GM08714 (cell line): ENCODE results near the gene RHEBL1.
A peak's percentile ranks its signal among the peaks of the same experiment; 100 is the strongest.
"Not testable (repeated sequence)": the region's sequence is repeated elsewhere in the genome, so short reads cannot be mapped to it uniquely, and the experiment has no call there.

Experiments
- H3K4me3 ChIP-seq: fragments of 200-500 bp; sonication (Bioruptor generic); 2 replicates; pipeline ENCODE4 v1.5.1; 2014; ENCODE audit warnings: mild to moderate bottlenecking, low read length, inconsistent platforms
- ZNF274 ChIP-seq: IDR thresholded peaks from 2 replicates; pipeline ENCODE4 v1.6.1; 2012; ENCODE audit warnings: mild to moderate bottlenecking, low read depth, low read length

Gene RHEBL1

DNA sequence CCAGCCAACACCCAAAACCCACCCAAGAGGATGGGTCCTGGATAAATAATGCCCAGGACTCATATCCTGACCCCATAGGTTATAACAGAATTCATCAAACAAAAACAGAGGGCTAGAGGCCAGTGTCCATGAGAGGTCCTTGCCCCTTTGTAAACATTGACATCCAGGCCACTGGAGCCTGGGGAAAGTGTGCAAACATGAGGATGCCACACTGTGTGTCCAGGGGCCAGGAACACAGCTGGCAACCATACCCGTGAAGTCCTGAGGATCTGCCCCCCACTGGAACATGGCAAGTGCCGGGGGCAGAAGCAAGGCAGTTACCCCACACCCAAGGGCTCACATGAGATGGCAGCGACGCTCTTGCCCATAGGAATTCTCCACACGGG lies 5.0 kb downstream of the RHEBL1 start:
- no peak overlapping the region for H3K4me3 ChIP-seq
- no peak for TF ChIP-seq ZNF274

DNA sequence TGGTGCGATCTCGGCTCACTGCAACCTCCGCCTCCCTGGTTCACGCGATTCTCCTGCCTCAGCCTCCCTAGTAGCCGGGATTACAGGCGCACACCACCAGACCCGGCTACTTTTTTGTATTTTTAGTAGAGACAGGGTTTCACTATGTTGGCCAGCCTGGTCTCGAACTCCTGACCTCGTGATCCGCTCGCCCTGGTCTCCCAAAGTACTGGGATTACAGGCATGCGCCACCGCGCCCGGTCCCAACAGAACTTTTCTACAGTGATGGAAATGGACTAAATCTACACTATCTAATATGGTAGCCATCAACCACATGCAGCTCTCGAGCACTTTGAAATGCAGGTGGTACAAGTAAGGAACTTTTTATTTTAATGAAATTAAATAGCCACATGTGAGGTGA lies 7.9 kb downstream of the RHEBL1 start:
- not testable (repeated sequence) for H3K4me3 ChIP-seq

GRCh38 chr12:49061157-49061650 lies 8.6 kb downstream of the RHEBL1 start:
- peak overlapping the region; percentile 95 for H3K4me3 ChIP-seq
- no peak for TF ChIP-seq ZNF274

GRCh38 chr12:49060237-49061156 lies 9.3 kb downstream of the RHEBL1 start, which contains the start of gene KMT2D:
Gene KMT2D, minus strand, starts transcription at chr12:49060794. Its CDS starts 5,470 bp downstream, at chr12:49055324.
- no peak for TF ChIP-seq ZNF274
- H3K4me3 ChIP-seq, result peak within 1 kb of the TSS; percentile 95

- peak overlapping the region; percentile 95 for H3K4me3 ChIP-seq
Observed at GRCh38 chr12:49059299-49060171, 10.2 kb downstream of the RHEBL1 start.

DNA sequence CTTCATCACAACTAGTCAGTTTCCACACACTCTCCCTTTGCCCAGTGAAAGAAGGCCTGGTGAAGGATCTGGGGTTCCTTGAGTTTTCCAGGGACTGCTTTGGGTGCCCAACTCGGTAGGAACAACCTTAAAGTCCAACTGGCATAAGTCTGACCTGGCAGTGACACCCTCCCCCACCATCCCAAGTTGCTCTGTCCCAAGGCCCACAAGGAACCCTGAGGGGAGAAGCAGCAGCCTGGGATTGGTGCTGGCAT lies 10.8 kb downstream of the RHEBL1 start:
- TF ChIP-seq ZNF274, result no peak
- peak overlapping the region; percentile 95 for H3K4me3 ChIP-seq

More at GRCh38 chr12:49059299-49060171, 10.2 kb downstream of the RHEBL1 start:
- no peak for TF ChIP-seq ZNF274

- TF ChIP-seq ZNF274, result no peak
- H3K4me3 ChIP-seq, result peak overlapping the region; percentile 95
Observed at GRCh38 chr12:49058366-49059044, 11.3 kb downstream of the RHEBL1 start.

DNA sequence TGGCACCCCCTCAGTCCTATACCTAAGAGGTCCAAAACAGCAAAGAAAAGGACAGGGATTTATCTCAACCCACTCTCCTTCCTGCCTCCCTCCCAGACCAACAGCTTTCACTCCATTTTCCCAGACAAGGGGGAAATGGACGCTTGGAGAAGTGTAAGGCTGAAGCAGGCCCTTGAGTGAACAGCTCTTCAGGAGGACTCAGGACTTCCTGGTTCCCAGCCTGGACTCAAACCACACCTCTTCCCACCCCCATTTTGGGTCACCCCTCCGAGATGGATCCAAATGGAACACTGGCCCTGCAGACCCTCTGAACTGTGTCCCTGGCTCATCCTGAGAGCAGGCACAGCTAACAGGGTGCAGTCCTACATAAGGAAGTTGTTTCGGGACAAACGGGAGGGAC lies 11.9 kb downstream of the RHEBL1 start:
- no peak for TF ChIP-seq ZNF274
- peak overlapping the region; percentile 95 for H3K4me3 ChIP-seq

DNA sequence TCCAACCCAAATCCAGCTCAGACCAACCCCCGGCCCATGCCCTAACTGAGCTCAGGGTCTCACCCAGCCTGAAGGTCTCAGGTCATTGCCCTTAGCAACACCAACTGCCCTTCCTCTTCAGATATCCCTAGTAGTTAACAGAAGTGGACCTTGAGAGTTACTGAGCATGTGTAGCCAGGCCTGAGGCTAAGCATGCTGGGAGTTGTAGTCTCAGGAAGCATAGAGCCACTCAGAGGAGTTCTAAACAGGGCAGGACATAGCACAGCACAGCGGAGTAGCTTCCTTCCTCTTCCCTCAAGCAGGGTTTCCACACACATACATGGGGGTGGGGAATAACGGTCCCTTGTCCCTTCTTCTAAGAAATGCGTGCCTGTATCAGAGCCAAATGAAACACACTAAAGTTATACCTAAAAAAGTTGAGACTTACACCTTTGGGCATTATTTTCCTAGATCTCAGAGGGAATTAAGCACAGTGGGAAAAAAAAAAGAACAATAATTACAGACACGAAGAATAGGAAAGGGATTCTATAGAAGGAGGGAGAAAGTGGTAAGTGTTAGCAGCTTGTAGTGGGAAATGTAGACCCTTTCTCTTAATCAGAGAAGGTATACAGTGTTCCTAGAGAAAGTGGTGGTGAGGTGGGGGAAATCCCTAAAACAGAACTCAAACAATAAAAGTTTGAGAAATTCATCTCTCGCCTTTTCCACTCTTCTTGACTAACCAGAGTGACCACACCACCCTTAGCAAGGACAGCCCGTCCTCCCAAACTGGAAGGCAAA lies 13.6 kb downstream of the RHEBL1 start:
- no peak for TF ChIP-seq ZNF274
- peak overlapping the region; percentile 95 for H3K4me3 ChIP-seq

GRCh38 chr12:49055092-49055491 lies 14.7 kb downstream of the RHEBL1 start:
- no peak overlapping the region for H3K4me3 ChIP-seq
- no peak for TF ChIP-seq ZNF274

DNA sequence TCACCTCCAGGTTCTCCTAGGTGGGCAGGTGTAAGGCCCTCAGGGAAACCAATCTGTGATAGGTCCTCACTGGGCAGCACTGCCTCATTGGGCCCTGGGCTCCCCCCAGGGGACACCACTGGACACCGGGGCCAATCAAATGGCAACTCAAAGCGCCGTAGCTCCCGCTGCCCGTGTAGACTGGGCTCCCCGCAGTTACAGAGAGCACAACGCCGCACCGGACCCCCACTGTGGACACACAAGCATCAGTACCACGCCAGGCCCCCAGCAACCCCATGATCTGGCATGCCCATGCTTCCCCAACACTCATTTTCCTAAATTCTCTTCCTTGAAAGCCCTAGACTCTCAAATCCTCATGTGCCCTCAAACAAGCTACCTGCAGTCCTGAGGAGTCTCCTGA lies 15.3 kb downstream of the RHEBL1 start:
- no peak overlapping the region for H3K4me3 ChIP-seq
- TF ChIP-seq ZNF274, result no peak

DNA sequence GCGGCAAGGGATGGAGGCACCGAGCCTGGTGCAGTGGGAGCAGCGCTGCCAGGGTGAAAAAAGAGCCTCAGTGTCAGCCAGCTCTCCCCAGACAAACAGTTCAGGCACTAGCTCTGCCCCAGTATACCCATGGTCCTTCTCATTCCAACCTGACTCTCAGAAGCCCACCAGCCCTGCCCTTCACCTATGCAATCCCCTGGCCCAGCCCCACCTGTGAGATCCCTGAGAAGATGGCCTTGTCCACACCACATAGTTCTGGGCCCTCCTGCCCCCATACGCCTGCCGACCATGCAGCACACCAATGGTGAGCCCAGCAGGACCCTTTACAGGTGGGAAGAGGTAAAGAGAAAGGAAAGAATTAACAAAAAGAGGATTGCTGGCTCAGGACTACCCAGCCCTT lies 15.7 kb downstream of the RHEBL1 start:
- H3K4me3 ChIP-seq, result no peak overlapping the region
- TF ChIP-seq ZNF274, result no peak

GRCh38 chr12:49052451-49053208 lies 17.1 kb downstream of the RHEBL1 start:
- H3K4me3 ChIP-seq, result no peak overlapping the region
- no peak for TF ChIP-seq ZNF274
